ENCODE data around the gene RAMACL.

DNA sequence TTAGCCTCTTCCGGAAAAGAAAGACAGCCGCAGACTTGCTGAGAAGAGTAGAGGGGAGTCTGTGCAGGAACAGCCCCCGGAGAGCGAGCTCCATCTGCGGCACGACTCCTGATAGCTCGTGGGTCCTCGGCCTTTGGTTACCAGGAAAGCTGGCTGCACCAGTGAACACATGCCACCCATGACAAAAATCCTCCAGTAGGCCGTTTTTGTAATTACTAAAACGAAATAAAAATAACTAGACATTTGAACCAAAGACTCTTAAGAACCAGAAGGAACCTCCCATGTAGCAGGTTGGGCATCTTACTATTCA, 42.2 kb downstream of the RAMACL start:
- no peak for TF ChIP-seq CTCF (conservative IDR thresholded peaks at IDR 0.05; ENCODE audit: low read depth, low read length)
- TF ChIP-seq EZH2 (IDR thresholded peaks at IDR 0.05; ENCODE audit: low read length, unreplicated experiment), result no peak
